T-helper 2 cell treated with Interferon-gamma antibody and Interleukin-4, amounts not matched to agents 5 μg/mL and 100 μg/mL, for 36 hours (primary cell): Measurements from ENCODE around the gene AMBRA1.
A peak's percentile ranks its signal among the peaks of the same experiment; 100 is the strongest.

ENCODE experiments used
- DNase-seq: peaks from one replicate; pipeline ENCODE4 v3.0.0; 2021; ENCODE audit warnings: low spot score
- H3K27ac Mint-ChIP-seq: one replicate; pipeline ENCODE4 v1.8.0; 2021; ENCODE audit warnings: mild to moderate bottlenecking, mixed read lengths
- H3K27me3 Mint-ChIP-seq: one replicate; pipeline ENCODE4 v1.8.0; 2021; ENCODE audit warnings: low read depth, mixed read lengths
- H3K36me3 Mint-ChIP-seq: one replicate; pipeline ENCODE4 v1.8.0; 2021; ENCODE audit warnings: low read depth, mixed read lengths
- H3K4me1 Mint-ChIP-seq: one replicate; pipeline ENCODE4 v1.8.0; 2021; ENCODE audit warnings: low read depth, mixed read lengths
- H3K4me3 Mint-ChIP-seq: one replicate; pipeline ENCODE4 v1.8.0; 2022; ENCODE audit warnings: mild to moderate bottlenecking, moderate library complexity, mixed read lengths
- H3K9me3 Mint-ChIP-seq: one replicate; pipeline ENCODE4 v1.8.0; 2021; ENCODE audit warnings: mixed read lengths

AMBRA1 gene

DNA sequence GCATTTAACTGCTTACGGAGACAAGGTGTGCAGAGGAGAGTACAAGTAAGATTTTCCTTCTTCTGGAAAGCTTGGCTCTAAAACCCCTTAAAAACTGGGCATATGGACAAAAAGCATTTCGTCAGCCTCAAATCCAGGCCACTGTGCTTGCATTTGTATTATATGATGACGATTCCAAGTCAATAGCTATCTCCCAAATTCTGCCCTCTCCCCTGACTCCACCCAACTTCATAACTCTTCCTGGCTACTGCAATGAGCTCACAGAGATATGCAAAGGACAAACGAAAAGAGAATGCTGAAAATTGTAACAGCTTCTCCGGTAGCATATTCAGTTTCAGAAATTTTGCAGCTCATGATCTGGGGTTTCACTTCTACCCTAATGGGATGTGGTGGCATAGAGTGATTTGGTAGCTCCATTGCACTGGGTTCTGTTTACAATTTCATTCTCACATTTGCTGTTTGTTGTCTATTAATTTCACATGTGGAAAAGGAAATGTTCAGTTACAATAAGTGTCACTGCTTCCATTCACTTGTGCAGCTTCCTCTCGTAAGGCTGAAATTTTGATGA, 156.6 kb downstream of the AMBRA1 start:
- Mint-ChIP-seq H3K9me3 (no peaks in the 10 kb centered on the region), H3K27me3 (no peaks in the 10 kb centered on the region), H3K36me3 (peaks cover 17% of the 10 kb centered on the region), H3K27ac (no peak overlapping the region), H3K4me1 (no peaks in the 10 kb centered on the region), H3K4me3 (no peak overlapping the region)
- DNase-seq = no peak

DNA sequence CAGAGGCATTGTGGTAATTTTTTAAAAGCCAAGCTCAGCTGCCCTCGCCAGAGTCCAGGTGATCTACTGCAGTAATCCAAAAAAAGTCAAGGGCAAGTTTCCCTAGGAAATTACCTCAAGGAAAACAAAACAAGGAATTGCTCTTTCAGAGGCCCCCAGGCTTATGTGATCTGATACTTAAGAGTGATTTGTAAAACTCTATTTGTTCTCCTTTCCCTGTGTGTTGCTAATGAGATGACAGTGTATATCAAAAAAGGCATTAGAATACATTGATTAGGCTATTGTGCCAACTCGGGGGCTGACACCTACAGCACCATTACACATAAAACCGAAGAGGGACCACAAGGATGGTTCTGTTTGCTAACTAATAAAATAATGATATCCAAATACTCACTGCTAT, 157.7 kb downstream of the AMBRA1 start:
- Mint-ChIP-seq H3K36me3 (peaks cover 18% of the 10 kb centered on the region), H3K27ac (no peak overlapping the region), H3K4me3 (no peak overlapping the region), H3K27me3 (no peaks in the 10 kb centered on the region), H3K4me1 (no peaks in the 10 kb centered on the region), H3K9me3 (no peaks in the 10 kb centered on the region)
- DNase-seq = no peak

DNA sequence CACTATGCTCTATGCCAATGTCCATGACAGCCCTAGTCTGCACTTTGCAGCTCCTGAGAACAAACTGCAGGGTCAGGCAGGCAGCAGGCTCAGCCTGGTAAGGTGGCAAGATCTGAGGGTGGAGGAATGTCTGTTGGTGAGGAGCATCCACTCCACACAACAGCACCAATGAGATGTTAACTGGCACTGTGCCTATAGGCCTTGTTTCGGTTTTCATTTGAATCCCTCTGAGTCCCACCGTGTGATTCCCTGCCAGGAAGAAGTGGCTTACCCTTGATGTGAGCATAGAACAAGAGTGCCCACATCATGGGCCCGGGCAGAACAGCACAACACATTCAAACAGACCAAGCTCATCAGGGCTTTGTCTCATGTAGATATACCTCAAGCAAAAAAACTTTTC, 158.1 kb downstream of the AMBRA1 start:
- Mint-ChIP-seq H3K4me1 (no peaks in the 10 kb centered on the region), H3K9me3 (no peaks in the 10 kb centered on the region), H3K4me3 (no peak overlapping the region), H3K36me3 (peaks cover 16% of the 10 kb centered on the region), H3K27ac (no peak overlapping the region), H3K27me3 (no peaks in the 10 kb centered on the region)
- DNase-seq = no peak

DNA sequence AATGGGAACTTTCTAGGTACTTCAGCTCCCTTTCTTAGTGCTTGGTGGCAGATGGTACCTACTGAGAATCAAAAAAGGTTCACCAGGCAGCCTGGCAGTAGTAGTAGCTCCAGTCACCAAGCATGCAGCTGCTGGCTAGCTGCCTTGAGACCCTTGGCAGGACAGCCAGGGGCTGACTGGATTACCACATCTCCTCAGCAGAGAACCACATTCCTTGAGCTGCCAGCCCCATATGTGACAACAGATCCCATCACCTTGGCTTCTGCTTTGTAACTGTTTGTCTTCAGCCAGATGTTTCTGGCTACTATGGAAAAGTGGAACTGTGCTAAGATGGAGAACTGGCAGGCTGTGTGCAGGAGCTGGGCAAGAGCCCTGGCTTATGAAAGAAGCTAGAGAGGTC, 162.6 kb downstream of the AMBRA1 start:
- Mint-ChIP-seq H3K27ac (no peak overlapping the region), H3K4me1 (no peaks in the 10 kb centered on the region), H3K4me3 (no peak overlapping the region), H3K9me3 (no peaks in the 10 kb centered on the region), H3K36me3 (peaks cover 17% of the 10 kb centered on the region), H3K27me3 (no peaks in the 10 kb centered on the region)
- no peak for DNase-seq

DNA sequence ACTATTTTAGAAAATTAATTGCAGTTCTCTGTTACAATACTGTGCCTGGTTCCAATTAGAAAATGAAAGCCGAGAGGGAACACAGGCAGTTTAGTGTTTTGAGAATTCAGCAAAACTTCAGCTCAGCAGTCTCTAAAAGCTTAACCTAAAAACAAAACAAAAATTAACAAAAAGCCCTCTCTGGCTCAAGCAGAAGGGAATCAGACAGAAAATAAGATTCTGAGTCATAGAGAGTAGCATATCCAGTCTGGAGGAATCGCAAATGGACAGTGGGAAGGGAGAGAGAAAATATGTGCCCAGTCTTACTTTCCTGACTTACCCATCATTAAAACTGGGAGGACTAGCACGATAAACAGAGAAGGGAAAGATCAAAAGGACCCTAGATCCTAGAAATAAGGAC, 164.1 kb downstream of the AMBRA1 start:
- Mint-ChIP-seq H3K4me3 (no peak overlapping the region), H3K36me3 (peaks cover 17% of the 10 kb centered on the region), H3K27me3 (no peaks in the 10 kb centered on the region), H3K27ac (no peak overlapping the region), H3K9me3 (no peaks in the 10 kb centered on the region), H3K4me1 (no peaks in the 10 kb centered on the region)
- DNase-seq = no peak

DNA sequence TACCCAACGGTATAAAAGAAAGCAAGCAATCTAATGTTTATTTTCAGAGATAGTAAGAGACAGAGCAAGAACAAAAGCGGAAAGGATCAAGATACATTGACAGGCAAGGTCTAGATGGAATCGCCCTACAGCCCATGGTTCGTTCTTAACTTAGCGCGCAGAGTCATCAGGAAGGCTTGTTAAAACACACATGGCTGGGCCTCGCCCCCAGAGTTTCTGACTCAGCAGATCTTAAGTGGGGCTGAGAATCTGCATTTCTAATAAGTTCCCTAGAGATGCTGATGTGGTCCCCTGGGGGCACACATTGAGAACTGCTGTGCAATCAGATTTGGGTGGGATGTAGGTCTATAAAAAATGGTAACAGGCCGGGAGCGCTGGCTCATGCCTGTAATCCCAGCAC, 166.5 kb downstream of the AMBRA1 start:
- H3K4me3 Mint-ChIP-seq = no peak overlapping the region
- no peak for DNase-seq
- peaks cover 10% of the 10 kb centered on the region for H3K36me3 Mint-ChIP-seq
- H3K4me1 Mint-ChIP-seq = no peaks in the 10 kb centered on the region
- no peak overlapping the region for H3K27ac Mint-ChIP-seq
- H3K27me3 Mint-ChIP-seq = no peaks in the 10 kb centered on the region
- no peaks in the 10 kb centered on the region for H3K9me3 Mint-ChIP-seq

DNA sequence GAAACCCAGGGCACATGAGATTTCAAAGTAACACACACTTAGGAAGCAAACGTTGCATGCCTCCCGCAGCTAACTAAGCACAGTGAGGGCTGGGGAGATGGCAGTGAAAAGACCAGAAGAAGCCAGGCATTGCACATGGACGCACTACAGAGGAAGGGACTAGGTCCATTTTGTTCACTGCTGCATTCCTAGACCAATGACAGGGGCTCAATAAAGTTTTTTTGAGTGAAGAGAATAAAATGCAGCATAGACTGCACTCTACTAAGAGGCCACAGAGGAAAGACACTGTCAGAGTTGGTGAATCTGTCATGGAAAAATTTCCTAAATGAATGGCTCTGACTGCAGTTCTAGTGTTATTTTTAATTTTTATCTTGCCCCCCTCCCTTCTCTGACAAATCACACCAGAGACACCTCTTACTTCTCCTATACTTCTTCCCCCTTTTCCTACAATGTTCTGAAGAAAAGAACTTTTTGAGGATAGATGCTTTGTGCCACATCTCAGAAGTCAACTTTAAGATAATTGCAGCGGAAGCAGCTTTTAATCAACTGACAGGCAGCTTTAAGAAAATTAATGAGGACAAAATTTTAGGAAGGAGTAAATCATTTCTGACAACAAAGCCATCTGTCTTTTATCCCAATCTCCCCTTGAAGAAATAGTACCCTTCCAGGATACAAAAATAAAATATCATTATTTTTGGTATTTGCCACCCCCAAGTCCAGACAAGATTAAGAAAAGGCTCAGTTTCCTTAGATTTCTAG, 167.4 kb downstream of the AMBRA1 start:
- Mint-ChIP-seq H3K27me3 (no peaks in the 10 kb centered on the region), H3K9me3 (no peaks in the 10 kb centered on the region), H3K4me1 (no peaks in the 10 kb centered on the region), H3K4me3 (no peak overlapping the region), H3K36me3 (peaks cover 9% of the 10 kb centered on the region), H3K27ac (no peak overlapping the region)
- no peak for DNase-seq

DNA sequence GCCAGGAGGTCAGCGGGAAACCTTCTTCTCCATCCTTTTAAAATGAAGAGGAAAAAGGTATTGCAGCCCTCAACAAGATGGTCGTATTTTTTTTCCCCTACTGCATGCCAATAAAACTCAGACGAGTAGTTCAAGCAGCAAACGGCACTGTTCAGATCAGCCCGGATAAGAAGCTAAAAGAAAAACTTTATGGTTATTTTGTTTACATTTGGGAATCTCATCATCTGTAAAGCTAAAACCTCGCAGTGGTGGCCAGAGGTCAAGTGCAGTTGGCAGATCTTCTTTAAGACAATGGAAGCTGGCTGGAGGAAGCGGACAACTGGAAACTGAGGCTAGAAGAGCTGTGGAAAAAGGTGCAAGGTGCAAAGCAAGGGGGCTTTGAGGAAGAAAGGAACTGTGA, 171.2 kb downstream of the AMBRA1 start:
- Mint-ChIP-seq H3K9me3 (no peaks in the 10 kb centered on the region), H3K27ac (no peak overlapping the region), H3K4me1 (no peaks in the 10 kb centered on the region), H3K4me3 (no peak overlapping the region), H3K36me3 (peaks cover 7% of the 10 kb centered on the region), H3K27me3 (no peaks in the 10 kb centered on the region)
- no peak for DNase-seq

DNA sequence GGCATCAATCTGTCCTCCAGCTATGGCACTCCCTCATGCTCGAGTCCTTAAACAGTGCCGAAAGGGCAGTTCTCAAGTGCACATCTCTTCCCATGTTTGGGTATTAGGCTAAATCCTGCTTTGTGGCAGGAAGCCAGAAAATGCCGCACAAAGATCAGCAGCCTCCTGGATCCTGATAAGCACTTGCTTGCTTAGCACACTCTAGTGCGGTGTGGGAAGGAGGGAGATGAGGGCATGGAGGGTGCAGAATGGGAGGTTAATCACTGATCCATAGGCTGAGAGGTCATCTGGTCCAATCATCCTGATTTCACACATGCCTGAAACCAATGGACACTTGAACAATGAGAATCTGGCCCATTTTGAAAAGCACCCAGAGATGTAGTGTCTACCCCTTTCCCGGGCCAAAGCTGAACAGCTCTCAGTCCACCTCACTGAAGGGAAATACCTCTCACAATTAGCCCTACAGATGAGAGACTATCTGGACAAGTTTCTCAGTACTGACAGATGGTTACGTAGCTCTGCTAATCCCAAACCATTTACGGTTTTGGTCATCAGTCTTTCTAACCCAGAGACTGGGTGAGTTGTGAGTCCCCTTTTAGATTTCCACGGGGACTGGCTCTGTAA, 172.5 kb downstream of the AMBRA1 start:
- Mint-ChIP-seq H3K27ac (no peak overlapping the region), H3K36me3 (peaks cover 9% of the 10 kb centered on the region), H3K27me3 (no peaks in the 10 kb centered on the region), H3K4me3 (no peak overlapping the region), H3K4me1 (no peaks in the 10 kb centered on the region), H3K9me3 (no peaks in the 10 kb centered on the region)
- no peak for DNase-seq

DNA sequence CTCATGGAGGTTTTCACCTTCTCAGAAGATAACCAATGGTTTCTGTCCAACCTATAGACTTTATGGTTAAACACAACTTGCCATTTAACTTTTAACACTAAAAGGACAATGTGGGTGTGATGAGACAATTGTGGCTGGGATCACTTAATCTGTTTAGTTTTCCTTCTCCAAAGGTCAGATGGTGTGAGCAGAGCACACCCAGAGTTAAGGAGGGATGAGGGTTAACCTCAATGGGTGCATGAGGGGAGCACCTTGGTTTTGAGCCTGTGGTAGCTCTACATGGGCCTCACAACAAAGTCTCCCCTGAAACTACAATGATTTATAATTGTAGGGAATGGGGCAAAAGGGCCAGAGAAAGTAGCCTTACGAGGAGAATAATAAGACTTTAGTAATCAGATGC, 173.3 kb downstream of the AMBRA1 start:
- no peak for DNase-seq
- no peak overlapping the region for H3K4me3 Mint-ChIP-seq
- H3K36me3 Mint-ChIP-seq = peaks cover 9% of the 10 kb centered on the region
- H3K4me1 Mint-ChIP-seq = no peaks in the 10 kb centered on the region
- no peaks in the 10 kb centered on the region for H3K9me3 Mint-ChIP-seq
- H3K27ac Mint-ChIP-seq = peak overlapping the region; percentile 9
- H3K27me3 Mint-ChIP-seq = no peaks in the 10 kb centered on the region

DNA sequence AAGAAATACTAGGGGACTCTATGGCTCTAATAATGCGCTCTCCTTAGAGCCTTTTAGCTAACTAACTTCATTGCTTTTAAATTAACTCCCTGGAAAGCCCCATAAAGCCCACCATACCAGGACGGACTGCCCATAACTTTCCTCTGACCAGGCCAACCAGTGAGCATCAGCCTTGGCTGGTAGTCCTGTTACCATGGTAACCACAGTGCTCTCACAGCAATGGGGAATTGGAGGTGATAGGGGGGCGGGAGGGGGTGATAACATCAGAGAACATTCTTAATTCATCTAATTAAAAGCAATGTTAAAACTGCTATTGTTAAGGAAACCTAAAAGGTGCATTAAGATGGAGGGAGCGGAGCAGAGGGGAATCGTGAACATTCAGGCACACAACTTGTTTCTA, 175.1 kb downstream of the AMBRA1 start:
- DNase-seq = no peak
- H3K4me3 Mint-ChIP-seq = no peak overlapping the region
- no peaks in the 10 kb centered on the region for H3K27me3 Mint-ChIP-seq
- peaks cover 16% of the 10 kb centered on the region for H3K36me3 Mint-ChIP-seq
- H3K4me1 Mint-ChIP-seq = no peaks in the 10 kb centered on the region
- H3K27ac Mint-ChIP-seq = no peak overlapping the region
- H3K9me3 Mint-ChIP-seq = no peaks in the 10 kb centered on the region

DNA sequence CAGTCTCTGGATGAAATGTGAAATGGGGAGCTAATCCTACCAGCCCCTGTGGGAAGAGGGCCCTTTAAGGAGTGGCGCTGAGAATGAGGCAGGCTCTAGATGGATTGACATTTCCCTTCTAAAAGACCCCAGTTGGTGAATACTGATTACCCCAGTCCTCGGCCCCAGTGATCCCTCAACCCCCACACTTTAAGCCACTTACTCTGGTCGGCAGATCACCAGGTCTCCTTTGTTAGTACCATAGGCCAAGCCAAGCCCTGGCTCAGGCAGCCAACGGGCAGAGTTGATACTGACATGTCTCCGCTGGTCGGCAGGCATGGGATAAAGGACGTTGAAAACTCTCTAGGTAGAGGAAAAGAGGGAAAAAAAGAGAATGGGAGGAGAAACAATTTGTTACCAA, 176.1 kb downstream of the AMBRA1 start:
- Mint-ChIP-seq H3K4me1 (no peaks in the 10 kb centered on the region), H3K4me3 (no peak overlapping the region), H3K27me3 (no peaks in the 10 kb centered on the region), H3K27ac (no peak overlapping the region), H3K9me3 (no peaks in the 10 kb centered on the region), H3K36me3 (peaks cover 17% of the 10 kb centered on the region)
- no peak for DNase-seq

DNA sequence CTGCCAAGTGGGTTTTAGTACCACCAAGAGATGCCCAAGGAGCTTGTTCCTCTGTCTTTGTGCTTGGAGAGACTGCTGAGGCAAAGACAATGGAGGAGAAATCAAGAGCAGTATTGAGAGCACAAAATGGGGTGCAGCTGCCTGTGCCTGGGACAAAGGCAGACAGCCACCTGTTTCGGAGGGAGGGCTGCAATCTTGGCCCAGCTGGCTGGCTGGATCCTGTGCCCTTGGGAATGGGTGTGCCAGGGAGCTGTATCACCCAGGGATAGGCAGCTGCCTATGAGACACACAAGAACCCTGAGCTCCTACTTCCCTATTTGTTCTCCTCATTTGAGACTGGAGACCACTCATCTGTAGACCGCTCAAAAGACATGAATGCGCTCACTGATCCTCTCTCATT, 178.9 kb downstream of the AMBRA1 start:
- Mint-ChIP-seq H3K27ac (no peak overlapping the region), H3K4me1 (no peaks in the 10 kb centered on the region), H3K27me3 (no peaks in the 10 kb centered on the region), H3K9me3 (no peaks in the 10 kb centered on the region), H3K36me3 (peaks cover 13% of the 10 kb centered on the region), H3K4me3 (no peak overlapping the region)
- DNase-seq = no peak

DNA sequence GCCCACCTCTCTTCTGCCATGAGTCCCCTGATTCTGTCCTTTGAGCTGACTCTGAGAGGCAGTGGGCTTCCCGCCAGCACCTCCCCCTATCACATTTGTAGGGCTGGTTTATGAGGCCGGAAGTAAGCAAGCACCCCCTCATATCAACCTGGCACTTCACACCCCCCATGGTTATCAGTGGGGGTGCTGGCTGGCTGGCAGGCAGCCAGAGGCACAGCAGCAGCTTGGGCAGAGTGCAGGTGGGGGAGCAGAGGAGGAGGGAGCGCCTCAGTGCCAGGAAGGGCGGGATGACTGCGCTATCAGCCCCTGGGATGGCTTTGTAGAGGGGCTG, 179.4 kb downstream of the AMBRA1 start:
- H3K36me3 Mint-ChIP-seq = peaks cover 13% of the 10 kb centered on the region
- no peak for DNase-seq
- H3K4me3 Mint-ChIP-seq = no peak overlapping the region
- no peaks in the 10 kb centered on the region for H3K27me3 Mint-ChIP-seq
- H3K4me1 Mint-ChIP-seq = no peaks in the 10 kb centered on the region
- no peaks in the 10 kb centered on the region for H3K9me3 Mint-ChIP-seq
- no peak overlapping the region for H3K27ac Mint-ChIP-seq
